Right lobe of liver (tissue), 6 donors: Measurements from ENCODE around the gene GNG12. TPM values are rescaled to one million over a fixed set of nuclear protein-coding genes. Genes with fewer than 3 reads are reported as not detected.

Experiments used
- ATAC-seq, 4 donors: fragments of 200-7000 bp; cut with Tn5 transposase; one replicate each; pipeline ENCODE4 v1.9.1; 2020; ENCODE audit warnings: mild to moderate bottlenecking in 4 of 4, moderate library complexity in 4 of 4
- DNase-seq, 3 donors: peaks; one replicate each; pipeline ENCODE4 v3.0.0-alpha.2; 2020
- H3K27ac ChIP-seq, 3 donors: fragments of 200-600 bp; one replicate each; pipeline ENCODE4 v1.8.0; 2022
- H3K27me3 ChIP-seq, 2 donors: fragments of 200-600 bp; one replicate each; pipeline ENCODE4 v1.8.0; 2022
- H3K36me3 ChIP-seq, 4 donors: fragments of 200-600 bp; sonication (generic) in 1 of 4; one replicate each; pipeline versions ENCODE4 v1.5.1 to v1.8.0; 2017 to 2022; ENCODE audit warnings: control low read depth in 1 of 4
- H3K4me1 ChIP-seq, 4 donors: fragments of 200-600 bp; sonication (generic) in 1 of 4; one replicate each; pipeline versions ENCODE4 v1.5.1 to v1.8.0; 2017 to 2022; ENCODE audit warnings: control low read depth in 1 of 4
- H3K4me3 ChIP-seq, 3 donors: fragments of 200-600 bp; one replicate each; pipeline ENCODE4 v1.8.0; 2022
- H3K9me3 ChIP-seq, 4 donors: fragments of 200-600 bp; sonication (generic) in 1 of 4; one replicate each; pipeline versions ENCODE4 v1.5.1 to v1.8.0; 2017 to 2022; ENCODE audit warnings: control low read depth in 1 of 4
- POLR2A ChIP-seq: fragments of 450-650 bp; IDR thresholded peaks from one replicate; pipeline ENCODE4 v1.6.1; 2017; ENCODE audit warnings: antibody characterized with exemption, mild to moderate bottlenecking
- whole genome bisulfite sequencing: methylation state at CpG from one replicate; pipeline ENCODE4 v1.1.6; 2018; ENCODE audit warnings: low coverage, low lambda C conversion rate; ENCODE audit not compliant: insufficient coverage; ENCODE audit errors: missing lambda C conversion rate; 5-methylcytosine and 5-hydroxymethylcytosine counted together
- intact Hi-C, 2 donors: fragments of 100-400 bp; cut with DNase I; formaldehyde crosslinking; loops; one replicate each; pipeline versions ENCODE4 v1.11.2 to v1.14.1; 2022
- total RNA-seq, 6 experiments: library from RNA; depleted of rRNA in 2 of 6; stranded (reverse); fragments of >200 nt in 2 of 6; fragmentation: NEBNext Ultra II Directional in 3 of 6; extraction: Animal tissue kit (Norgen Biotek cat#: 25700) in 3 of 6; gene quantifications; one replicate each; pipeline versions ENCODE4 v1.1.0 to v1.2.4, GENCODE V29; 2016 to 2023
- TF ChIP-seq, protein P1 (sequence below), 4 donors: fragments of 200-600 bp in 3 of 4; fragments of 450-650 bp in 1 of 4; IDR thresholded peaks; one replicate each; pipeline versions ENCODE4 v1.5.1 to v1.8.0; 2016 to 2022; ENCODE audit warnings: antibody characterized with exemption in 4 of 4, mild to moderate bottlenecking in 2 of 4
- donor health status: DM: no; HTN: yes; CAD: no.
- donor health status: DM: no; HTN: no; CAD: no.
- donor health status: DM: no; HTN: no; CAD: no.
- donor health status: DM: no; HTN: yes; CAD: no.
- donor health status: DM: no; HTN: yes; CAD: no.

Gene GNG12
- total RNA-seq, 6 experiments from 2014 or later: 18.8 to 52.7 (median 33.9) TPM

DNA sequence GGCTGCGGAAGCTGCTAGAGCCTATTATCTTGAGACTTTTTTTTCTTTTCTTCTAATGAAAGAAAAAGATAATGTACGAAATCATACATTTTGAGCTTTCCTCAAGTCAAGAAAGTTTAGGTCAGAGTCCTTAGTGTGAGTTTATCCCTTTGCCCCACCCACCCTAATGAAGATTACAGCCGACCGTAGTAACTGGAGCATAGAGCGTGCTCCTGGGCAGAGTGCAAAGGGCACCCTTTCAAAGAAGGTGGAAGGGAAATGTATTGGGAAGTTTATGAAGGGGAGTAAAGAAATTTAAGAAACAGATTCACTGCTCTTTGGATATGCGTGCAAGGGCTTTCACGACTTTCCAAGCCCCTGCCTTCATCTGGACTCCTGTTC lies 17.2 kb downstream of the GNG12 start:
- Histone ChIP-seq H3K4me1 (peaks cover 0 to 44% (median 17%) of the 10 kb centered on the region in 4 donors), H3K9me3 (no peaks in the 10 kb centered on the region), H3K36me3 (no peaks in the 10 kb centered on the region), H3K4me3 (no peak overlapping the region), H3K27ac (peak overlapping the region in 2 of 3 donors; percentile 74 to 80), H3K27me3 (no peaks in the 10 kb centered on the region)
- 64% methylated on average over 7 of the region's 7 CpGs for WGBS
- ATAC-seq (peak in 3 of 4 donors; percentile 12 to 49 (median 45)), DNase-seq (no peak)
- intact Hi-C loops: no loop called here
- no peak for TF ChIP-seq POLR2A
- TF ChIP-seq, protein P1, sequence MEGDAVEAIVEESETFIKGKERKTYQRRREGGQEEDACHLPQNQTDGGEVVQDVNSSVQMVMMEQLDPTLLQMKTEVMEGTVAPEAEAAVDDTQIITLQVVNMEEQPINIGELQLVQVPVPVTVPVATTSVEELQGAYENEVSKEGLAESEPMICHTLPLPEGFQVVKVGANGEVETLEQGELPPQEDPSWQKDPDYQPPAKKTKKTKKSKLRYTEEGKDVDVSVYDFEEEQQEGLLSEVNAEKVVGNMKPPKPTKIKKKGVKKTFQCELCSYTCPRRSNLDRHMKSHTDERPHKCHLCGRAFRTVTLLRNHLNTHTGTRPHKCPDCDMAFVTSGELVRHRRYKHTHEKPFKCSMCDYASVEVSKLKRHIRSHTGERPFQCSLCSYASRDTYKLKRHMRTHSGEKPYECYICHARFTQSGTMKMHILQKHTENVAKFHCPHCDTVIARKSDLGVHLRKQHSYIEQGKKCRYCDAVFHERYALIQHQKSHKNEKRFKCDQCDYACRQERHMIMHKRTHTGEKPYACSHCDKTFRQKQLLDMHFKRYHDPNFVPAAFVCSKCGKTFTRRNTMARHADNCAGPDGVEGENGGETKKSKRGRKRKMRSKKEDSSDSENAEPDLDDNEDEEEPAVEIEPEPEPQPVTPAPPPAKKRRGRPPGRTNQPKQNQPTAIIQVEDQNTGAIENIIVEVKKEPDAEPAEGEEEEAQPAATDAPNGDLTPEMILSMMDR (IDR thresholded peaks at IDR 0.05): no peak

DNA sequence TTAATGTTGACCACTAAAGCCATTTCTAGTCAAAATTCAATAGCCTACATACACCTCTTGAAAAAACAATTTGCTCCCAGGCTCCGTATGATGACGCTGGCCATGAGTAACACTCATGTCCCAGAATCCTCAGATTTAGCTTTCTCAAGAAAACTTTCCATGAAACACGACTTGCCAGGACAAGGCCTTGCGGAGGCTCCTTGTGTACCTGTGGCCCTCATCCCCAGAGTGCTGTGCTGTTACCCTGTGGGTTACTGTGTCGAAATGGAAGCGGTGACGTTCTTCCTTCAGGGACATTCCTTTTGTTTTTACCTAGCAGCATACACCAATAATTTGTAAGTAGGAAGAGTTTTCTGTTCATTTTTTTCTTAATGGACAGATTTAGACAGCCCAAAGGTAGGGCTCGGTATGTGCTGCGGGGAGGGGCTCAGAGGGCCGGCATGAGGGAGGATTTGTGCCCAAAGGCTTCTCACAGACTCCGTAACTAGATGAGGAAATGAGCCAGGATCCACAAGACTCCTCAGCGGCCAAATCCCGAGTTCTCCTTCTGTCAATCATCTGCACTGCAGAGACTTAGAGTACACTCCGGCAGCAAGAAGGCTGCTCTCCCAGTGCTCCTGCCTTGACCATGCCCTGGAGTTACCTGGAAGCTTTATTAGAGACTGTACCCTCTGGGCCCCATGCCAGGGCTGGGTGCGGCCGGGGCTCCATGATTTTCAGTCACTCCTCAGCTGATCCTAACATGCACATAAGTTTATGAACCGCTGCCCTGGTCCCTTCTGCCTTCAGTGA lies 17.8 kb downstream of the GNG12 start:
- intact Hi-C loops: no loop called here
- Histone ChIP-seq H3K27me3 (no peaks in the 10 kb centered on the region), H3K4me3 (no peak overlapping the region), H3K4me1 (peaks cover 0 to 44% (median 17%) of the 10 kb centered on the region in 4 donors), H3K27ac (peak overlapping the region; percentile 74 to 80 (median 80)), H3K9me3 (no peaks in the 10 kb centered on the region), H3K36me3 (no peaks in the 10 kb centered on the region)
- DNase-seq: no peak
- TF ChIP-seq POLR2A: no peak
- TF ChIP-seq, protein P1 (IDR thresholded peaks at IDR 0.05): no peak
- no peak for ATAC-seq
- 69% methylated on average over 11 of the region's 17 CpGs for WGBS

DNA sequence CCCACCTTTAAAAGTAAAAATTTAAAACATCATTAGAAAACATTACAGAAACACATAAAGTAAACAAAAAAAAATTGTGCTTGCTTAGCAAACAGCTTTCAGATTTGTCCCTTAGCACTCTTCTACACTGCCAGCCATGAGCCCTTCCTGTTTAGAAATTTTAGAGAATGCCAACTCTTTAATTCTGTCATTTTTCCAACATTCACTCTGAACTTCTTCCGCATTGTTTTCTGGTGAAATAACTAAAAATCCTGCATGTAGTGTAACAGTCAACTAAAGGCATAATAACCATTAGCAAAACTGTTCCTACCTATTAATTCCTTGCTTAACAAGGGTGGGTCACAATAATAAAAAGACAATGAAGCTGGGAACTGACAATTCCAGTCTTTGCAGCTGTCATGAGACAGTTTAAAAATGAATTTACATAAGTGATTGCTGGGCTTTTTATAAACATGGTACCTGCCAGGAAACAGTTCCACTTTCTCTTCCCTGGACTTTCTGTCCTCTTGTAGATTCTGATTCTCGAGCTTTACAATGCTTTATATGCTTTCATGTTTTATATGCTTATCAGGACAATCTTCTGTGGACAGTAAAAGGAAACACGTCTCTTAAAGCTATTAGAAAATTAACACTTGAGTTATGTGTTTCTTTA lies 19.0 kb downstream of the GNG12 start:
- Histone ChIP-seq H3K9me3 (no peaks in the 10 kb centered on the region), H3K4me3 (no peak overlapping the region), H3K27me3 (no peaks in the 10 kb centered on the region), H3K36me3 (no peaks in the 10 kb centered on the region), H3K4me1 (peaks cover 0 to 39% (median 14%) of the 10 kb centered on the region in 4 donors), H3K27ac (peak overlapping the region; percentile 74 to 80 (median 80))
- peak; percentile 16 for TF ChIP-seq POLR2A
- TF ChIP-seq, protein P1 (IDR thresholded peaks at IDR 0.05): no peak
- ATAC-seq: peak; percentile 64 to 73 (median 68)
- intact Hi-C loops: no loop called here
- DNase-seq: no peak
- WGBS: 16% methylated on average over 3 of the region's 3 CpGs

DNA sequence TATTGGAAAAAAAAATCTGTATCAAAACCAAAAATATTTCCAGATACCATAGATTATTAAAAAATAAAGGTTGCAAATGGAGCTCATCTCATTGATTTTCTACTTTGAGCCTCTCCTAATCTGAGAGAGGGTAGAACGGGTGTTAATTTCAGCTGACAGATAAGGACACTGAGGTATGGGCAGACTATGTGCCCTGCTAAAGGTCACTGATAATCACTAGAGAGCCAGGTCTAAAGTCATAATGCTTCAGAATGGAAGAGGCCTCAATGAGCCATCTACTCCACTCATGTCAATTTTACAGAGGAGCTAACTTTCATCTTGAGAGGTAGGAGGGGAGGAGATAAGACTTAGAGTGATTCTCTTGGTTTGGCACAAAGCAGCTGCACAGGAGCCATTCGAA lies 21.0 kb downstream of the GNG12 start:
- no peak for ATAC-seq
- WGBS: 61% methylated on average over 2 of the region's 2 CpGs
- no peaks in the 10 kb centered on the region for H3K9me3 ChIP-seq
- H3K27me3 ChIP-seq: no peaks in the 10 kb centered on the region
- DNase-seq: no peak
- H3K27ac ChIP-seq: no peak overlapping the region
- intact Hi-C loops: no loop called here
- H3K36me3 ChIP-seq: no peaks in the 10 kb centered on the region
- peaks cover 0 to 40% (median 12%) of the 10 kb centered on the region in 4 donors for H3K4me1 ChIP-seq
- H3K4me3 ChIP-seq: no peak overlapping the region
- TF ChIP-seq POLR2A: no peak
- TF ChIP-seq, protein P1 (IDR thresholded peaks at IDR 0.05): no peak
